Measurements from ENCODE around the gene TRPM8. TPM values are rescaled to one million over a fixed set of nuclear protein-coding genes. Genes with fewer than 3 reads are reported as not detected.

Gene TRPM8
- total and polyA plus RNA-seq, 2 donors (not counting 1 experiment from before 2014, with no cell fraction given), result 0.49 to 0.99 TPM

- no peak for TF ChIP-seq EZH2 (IDR thresholded peaks at IDR 0.05; ENCODE audit: low read length, missing control alignments)
- TF ChIP-seq CTCF (conservative IDR thresholded peaks at IDR 0.05 in 1 of 2, IDR thresholded peaks at IDR 0.05 in 1 of 2; ENCODE audit: low read depth in 1 of 2, low read length in 2 of 2), result no peak
- H3K4me1 ChIP-seq (ENCODE audit: control insufficient read depth, extremely low read depth, insufficient read depth, low read length), result peaks cover 23% of the 10 kb centered on the region
- DNase-seq (ENCODE audit: low read depth in 2 of 2), result peak; percentile 91 to 98
- H4K20me1 ChIP-seq (ENCODE audit: control insufficient read depth, extremely low read depth, insufficient read depth, low read length), result no peaks in the 10 kb centered on the region
- no peaks in the 10 kb centered on the region for H3K27me3 ChIP-seq (ENCODE audit: control insufficient read depth, insufficient read depth, low read length)
- no peaks in the 10 kb centered on the region for H3K9me3 ChIP-seq (ENCODE audit: control insufficient read depth, insufficient read depth, low read depth, low read length)
- no peak overlapping the region for H3K4me3 ChIP-seq (replicated peaks in 1 of 4; ENCODE audit: control extremely low read depth in 1 of 4, insufficient read depth in 1 of 4, low read depth in 3 of 4, low read length in 4 of 4)
- H3K27ac ChIP-seq (ENCODE audit: insufficient read depth, low read length), result peak overlapping the region; percentile 87
- peak overlapping the region; percentile 67 for H3K4me2 ChIP-seq (ENCODE audit: extremely low read depth, insufficient read depth, low read length)
- peak overlapping the region; percentile 21 for H2AFZ ChIP-seq (ENCODE audit: low read length)
- H3K36me3 ChIP-seq (ENCODE audit: control insufficient read depth, insufficient read depth, low read length), result no peaks in the 10 kb centered on the region
- no peaks in the 10 kb centered on the region for H3K79me2 ChIP-seq (ENCODE audit: control insufficient read depth, insufficient read depth, low read length)
- H3K9ac ChIP-seq (ENCODE audit: insufficient read depth, low read length), result no peak overlapping the region
Measured at GRCh38 chr2:233982421-233983121, 65.4 kb downstream of the TRPM8 start.

- no peaks in the 10 kb centered on the region for H3K79me2 ChIP-seq (ENCODE audit: control insufficient read depth, insufficient read depth, low read length)
- H3K36me3 ChIP-seq (ENCODE audit: control insufficient read depth, insufficient read depth, low read length), result no peaks in the 10 kb centered on the region
- H4K20me1 ChIP-seq (ENCODE audit: control insufficient read depth, extremely low read depth, insufficient read depth, low read length), result no peaks in the 10 kb centered on the region
- peak overlapping the region; percentile 87 for H3K27ac ChIP-seq (ENCODE audit: insufficient read depth, low read length)
- TF ChIP-seq CTCF (conservative IDR thresholded peaks at IDR 0.05 in 1 of 2, IDR thresholded peaks at IDR 0.05 in 1 of 2; ENCODE audit: low read depth in 1 of 2, low read length in 2 of 2), result no peak
- no peak for TF ChIP-seq EZH2 (IDR thresholded peaks at IDR 0.05; ENCODE audit: low read length, missing control alignments)
- no peaks in the 10 kb centered on the region for H3K27me3 ChIP-seq (ENCODE audit: control insufficient read depth, insufficient read depth, low read length)
- peaks cover 23% of the 10 kb centered on the region for H3K4me1 ChIP-seq (ENCODE audit: control insufficient read depth, extremely low read depth, insufficient read depth, low read length)
- DNase-seq (ENCODE audit: low read depth in 2 of 2), result no peak
- H3K9ac ChIP-seq (ENCODE audit: insufficient read depth, low read length), result no peak overlapping the region
- no peak overlapping the region for H2AFZ ChIP-seq (ENCODE audit: low read length)
- H3K9me3 ChIP-seq (ENCODE audit: control insufficient read depth, insufficient read depth, low read depth, low read length), result no peaks in the 10 kb centered on the region
- H3K4me3 ChIP-seq (replicated peaks in 1 of 4; ENCODE audit: control extremely low read depth in 1 of 4, insufficient read depth in 1 of 4, low read depth in 3 of 4, low read length in 4 of 4), result no peak overlapping the region
- H3K4me2 ChIP-seq (ENCODE audit: extremely low read depth, insufficient read depth, low read length), result no peak overlapping the region
Measured at GRCh38 chr2:233983445-233983844, 66.3 kb downstream of the TRPM8 start.

DNA sequence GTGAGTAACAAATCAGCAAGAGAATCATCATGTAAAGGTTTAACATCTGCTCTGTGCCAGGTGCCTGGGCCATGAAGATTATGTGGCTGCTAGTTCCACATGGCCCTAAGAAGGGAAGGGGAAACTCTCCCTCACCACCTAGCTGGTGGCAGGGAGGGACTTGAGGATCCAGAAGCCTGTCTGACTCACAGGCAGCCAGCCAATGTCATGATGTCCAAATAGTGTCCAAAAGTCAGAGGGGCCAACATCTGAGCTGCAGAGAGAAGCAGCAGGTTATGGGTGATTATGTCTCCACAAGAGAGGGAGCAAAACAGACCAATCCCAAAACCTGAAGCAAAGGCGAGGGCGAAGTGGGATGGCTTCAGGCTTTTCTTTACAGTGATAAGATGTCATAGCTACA lies 71.4 kb downstream of the TRPM8 start:
- Histone ChIP-seq H4K20me1 (ENCODE audit: control insufficient read depth, extremely low read depth, insufficient read depth, low read length) (no peaks in the 10 kb centered on the region), H3K9ac (ENCODE audit: insufficient read depth, low read length) (no peak overlapping the region), H2AFZ (ENCODE audit: low read length) (no peak overlapping the region), H3K27me3 (ENCODE audit: control insufficient read depth, insufficient read depth, low read length) (no peaks in the 10 kb centered on the region), H3K4me3 (replicated peaks in 1 of 4; ENCODE audit: control extremely low read depth in 1 of 4, insufficient read depth in 1 of 4, low read depth in 3 of 4, low read length in 4 of 4) (no peak overlapping the region), H3K4me1 (ENCODE audit: control insufficient read depth, extremely low read depth, insufficient read depth, low read length) (no peaks in the 10 kb centered on the region), H3K9me3 (ENCODE audit: control insufficient read depth, insufficient read depth, low read depth, low read length) (no peaks in the 10 kb centered on the region), H3K36me3 (ENCODE audit: control insufficient read depth, insufficient read depth, low read length) (no peaks in the 10 kb centered on the region), H3K27ac (ENCODE audit: insufficient read depth, low read length) (no peak overlapping the region), H3K4me2 (ENCODE audit: extremely low read depth, insufficient read depth, low read length) (no peak overlapping the region), H3K79me2 (ENCODE audit: control insufficient read depth, insufficient read depth, low read length) (no peaks in the 10 kb centered on the region)
- no peak for DNase-seq (ENCODE audit: low read depth in 2 of 2)
- TF ChIP-seq EZH2 (IDR thresholded peaks at IDR 0.05; ENCODE audit: low read length, missing control alignments) (no peak), CTCF (conservative IDR thresholded peaks at IDR 0.05 in 1 of 2, IDR thresholded peaks at IDR 0.05 in 1 of 2; ENCODE audit: low read depth in 1 of 2, low read length in 2 of 2) (no peak)
